ENCODE measurements around the gene FGF14.
A peak's percentile ranks its signal among the peaks of the same experiment; 100 is the strongest.

The FGF14 gene

DNA sequence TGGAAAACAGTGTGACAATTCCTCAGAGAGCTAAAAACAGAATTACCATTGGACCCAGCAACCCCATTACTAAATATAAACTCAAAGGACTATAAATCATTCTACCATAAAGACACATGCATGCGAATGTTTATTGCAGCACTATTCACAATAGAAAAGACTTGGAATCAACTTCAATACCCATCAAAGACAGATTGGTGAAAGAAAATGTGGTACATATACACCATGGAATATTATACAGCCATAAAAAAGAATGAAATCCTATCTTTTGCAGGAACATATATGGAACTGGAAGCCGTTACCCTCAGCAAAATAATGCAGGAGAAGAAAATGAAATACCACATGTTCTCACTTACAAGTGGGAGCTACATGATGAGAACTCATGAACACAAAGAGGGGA lies 20.8 kb upstream of the FGF14 start:
- Histone ChIP-seq H3K4me3 (ENCODE audit: low read length in 2 of 2) (no peak overlapping the region), H3K27me3 (ENCODE audit: control insufficient read depth in 3 of 3, insufficient read depth in 3 of 3, low read depth in 1 of 3, low read length in 3 of 3) (no peaks in the 10 kb centered on the region), H3K4ac (ENCODE audit: low read length) (no peak overlapping the region), H4K91ac (ENCODE audit: low read depth, low read length, poor library complexity) (no peak overlapping the region), H3K23ac (ENCODE audit: low read depth, low read length, poor library complexity) (no peak overlapping the region), H2BK12ac (ENCODE audit: low read length) (no peak overlapping the region), H3K27ac (replicated peaks; ENCODE audit: low read length) (no peak overlapping the region), H2AK5ac (ENCODE audit: low read depth, low read length) (no peak overlapping the region), H3K36me3 (replicated peaks in 1 of 2; ENCODE audit: control insufficient read depth in 2 of 2, insufficient read depth in 2 of 2, low read length in 2 of 2) (no peaks in the 10 kb centered on the region), H3K9me3 (replicated peaks in 1 of 2; ENCODE audit: control insufficient read depth in 2 of 2, insufficient read depth in 1 of 2, low read depth in 1 of 2, low read length in 2 of 2) (peaks cover 0 to 3% of the 10 kb centered on the region in 2 donors), H2AFZ (ENCODE audit: low read length) (no peak overlapping the region), H2BK5ac (ENCODE audit: low read length) (no peak overlapping the region), H2BK15ac (ENCODE audit: low read length) (no peak overlapping the region), H3K4me2 (ENCODE audit: insufficient read depth, low read length, poor library complexity, severe bottlenecking) (no peak overlapping the region), H3K9ac (ENCODE audit: low read depth, low read length, poor library complexity) (no peak overlapping the region), H4K8ac (ENCODE audit: low read depth, low read length) (no peak overlapping the region), H3K14ac (ENCODE audit: low read length) (no peak overlapping the region), H3K4me1 (ENCODE audit: control insufficient read depth in 2 of 2, insufficient read depth in 1 of 2, low read depth in 1 of 2, low read length in 2 of 2) (no peaks in the 10 kb centered on the region), H3K79me1 (ENCODE audit: low read depth, low read length) (no peaks in the 10 kb centered on the region), H3K18ac (ENCODE audit: low read length) (no peak overlapping the region), H2BK120ac (ENCODE audit: low read depth, low read length) (no peak overlapping the region)
- WGBS, 2 donors (ENCODE audit: extremely low coverage in 2 of 2, insufficient read length in 2 of 2, insufficient replicate concordance in 1 of 2) = no CpG with 5 or more reads among the region's 2 CpGs
- no peak for DNase-seq (ENCODE audit: low spot score)

DNA sequence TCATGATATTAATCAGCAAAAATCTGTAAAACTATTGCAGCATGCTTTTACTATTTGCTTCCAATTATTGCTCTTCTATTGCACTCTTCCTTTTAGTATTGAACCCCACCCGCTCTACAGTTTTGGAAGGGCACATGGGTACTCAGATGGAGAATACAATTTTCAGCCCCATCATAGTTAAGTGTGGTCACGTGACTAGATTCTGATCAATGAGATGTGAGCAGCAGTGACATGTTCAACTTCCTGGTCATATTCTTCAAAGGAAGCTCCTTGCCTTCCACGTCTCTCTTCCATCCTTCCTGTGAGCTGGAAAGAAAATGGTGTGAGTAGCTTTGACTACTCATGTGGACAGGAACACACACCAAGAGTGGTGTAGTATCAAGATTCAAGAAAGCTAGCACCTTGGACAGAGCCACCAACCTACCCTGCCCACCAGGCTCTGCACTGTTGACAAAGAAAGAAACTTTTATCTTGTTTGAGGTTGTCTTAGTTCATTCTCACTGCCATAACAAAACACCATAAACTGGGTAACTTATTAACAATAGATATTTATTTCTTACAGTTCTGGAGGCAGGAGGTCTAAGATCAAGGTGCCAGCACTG lies 3.8 kb upstream of the FGF14 start:
- peak; percentile 51 for DNase-seq (ENCODE audit: low spot score)
- H3K9ac ChIP-seq (ENCODE audit: low read depth, low read length, poor library complexity) = no peak overlapping the region
- H2BK5ac ChIP-seq (ENCODE audit: low read length) = no peak overlapping the region
- no peak overlapping the region for H3K4me2 ChIP-seq (ENCODE audit: insufficient read depth, low read length, poor library complexity, severe bottlenecking)
- peaks cover 0 to 9% (median 6%) of the 10 kb centered on the region in 3 experiments for H3K27me3 ChIP-seq (ENCODE audit: control insufficient read depth in 3 of 3, insufficient read depth in 3 of 3, low read depth in 1 of 3, low read length in 3 of 3)
- H3K14ac ChIP-seq (ENCODE audit: low read length) = no peak overlapping the region
- H2BK120ac ChIP-seq (ENCODE audit: low read depth, low read length) = no peak overlapping the region
- H3K9me3 ChIP-seq (replicated peaks in 1 of 2; ENCODE audit: control insufficient read depth in 2 of 2, insufficient read depth in 1 of 2, low read depth in 1 of 2, low read length in 2 of 2) = no peaks in the 10 kb centered on the region
- no peak overlapping the region for H2BK12ac ChIP-seq (ENCODE audit: low read length)
- no peak overlapping the region for H2AK5ac ChIP-seq (ENCODE audit: low read depth, low read length)
- no peak overlapping the region for H3K27ac ChIP-seq (replicated peaks; ENCODE audit: low read length)
- H3K18ac ChIP-seq (ENCODE audit: low read length) = no peak overlapping the region
- no peaks in the 10 kb centered on the region for H3K79me1 ChIP-seq (ENCODE audit: low read depth, low read length)
- H3K4me1 ChIP-seq (ENCODE audit: control insufficient read depth in 2 of 2, insufficient read depth in 1 of 2, low read depth in 1 of 2, low read length in 2 of 2) = peaks cover 0 to 4% of the 10 kb centered on the region in 2 donors
- H2BK15ac ChIP-seq (ENCODE audit: low read length) = no peak overlapping the region
- no peak overlapping the region for H2AFZ ChIP-seq (ENCODE audit: low read length)
- no peak overlapping the region for H4K91ac ChIP-seq (ENCODE audit: low read depth, low read length, poor library complexity)
- WGBS, 2 donors (ENCODE audit: extremely low coverage in 2 of 2, insufficient read length in 2 of 2, insufficient replicate concordance in 1 of 2) = no CpG with 5 or more reads among the region's 3 CpGs
- no peak overlapping the region for H3K23ac ChIP-seq (ENCODE audit: low read depth, low read length, poor library complexity)
- no peak overlapping the region for H4K8ac ChIP-seq (ENCODE audit: low read depth, low read length)
- no peak overlapping the region for H3K4ac ChIP-seq (ENCODE audit: low read length)
- no peaks in the 10 kb centered on the region for H3K36me3 ChIP-seq (replicated peaks in 1 of 2; ENCODE audit: control insufficient read depth in 2 of 2, insufficient read depth in 2 of 2, low read length in 2 of 2)
- no peak overlapping the region for H3K4me3 ChIP-seq (ENCODE audit: low read length in 2 of 2)

DNA sequence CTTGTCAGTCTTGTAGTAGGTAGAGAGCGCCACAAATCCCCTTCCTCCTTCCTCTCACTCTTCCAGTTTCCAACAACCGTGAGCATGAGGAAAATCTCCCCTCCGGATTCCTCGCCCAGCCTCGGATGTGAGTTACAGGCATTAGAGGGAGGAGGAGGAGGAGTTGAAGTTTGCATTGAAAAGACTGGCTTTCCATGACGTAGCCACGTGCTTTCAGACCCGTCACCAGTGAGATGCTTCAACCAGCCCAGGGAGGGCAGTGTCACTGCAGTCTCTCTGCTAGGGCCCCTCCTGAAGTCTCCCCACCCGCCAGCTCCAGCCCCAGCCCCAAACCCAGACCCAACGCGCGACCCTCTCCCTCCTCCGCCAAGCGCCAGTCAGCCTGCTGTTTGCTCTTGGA lies 442 bp upstream of the FGF14 start:
- H3K4me2 ChIP-seq (ENCODE audit: insufficient read depth, low read length, poor library complexity, severe bottlenecking) = peak overlapping the region; percentile 98
- H2BK15ac ChIP-seq (ENCODE audit: low read length) = no peak overlapping the region
- no peaks in the 10 kb centered on the region for H3K36me3 ChIP-seq (replicated peaks in 1 of 2; ENCODE audit: control insufficient read depth in 2 of 2, insufficient read depth in 2 of 2, low read length in 2 of 2)
- H3K4ac ChIP-seq (ENCODE audit: low read length) = no peak overlapping the region
- H2BK5ac ChIP-seq (ENCODE audit: low read length) = no peak overlapping the region
- H3K27ac ChIP-seq (replicated peaks; ENCODE audit: low read length) = no peak overlapping the region
- H3K79me1 ChIP-seq (ENCODE audit: low read depth, low read length) = no peaks in the 10 kb centered on the region
- H3K4me1 ChIP-seq (ENCODE audit: control insufficient read depth in 2 of 2, insufficient read depth in 1 of 2, low read depth in 1 of 2, low read length in 2 of 2) = peaks cover 0 to 4% of the 10 kb centered on the region in 2 donors
- WGBS, 2 donors (ENCODE audit: extremely low coverage in 2 of 2, insufficient read length in 2 of 2, insufficient replicate concordance in 1 of 2) = no CpG with 5 or more reads among the region's 14 CpGs
- no peak overlapping the region for H3K23ac ChIP-seq (ENCODE audit: low read depth, low read length, poor library complexity)
- no peak overlapping the region for H3K14ac ChIP-seq (ENCODE audit: low read length)
- no peak overlapping the region for H2BK120ac ChIP-seq (ENCODE audit: low read depth, low read length)
- H2AFZ ChIP-seq (ENCODE audit: low read length) = peak overlapping the region; percentile 83
- no peak overlapping the region for H4K8ac ChIP-seq (ENCODE audit: low read depth, low read length)
- DNase-seq (ENCODE audit: low spot score) = peak; percentile 79
- H2BK12ac ChIP-seq (ENCODE audit: low read length) = no peak overlapping the region
- no peaks in the 10 kb centered on the region for H3K9me3 ChIP-seq (replicated peaks in 1 of 2; ENCODE audit: control insufficient read depth in 2 of 2, insufficient read depth in 1 of 2, low read depth in 1 of 2, low read length in 2 of 2)
- peak overlapping the region; percentile 48 to 71 for H3K4me3 ChIP-seq (ENCODE audit: low read length in 2 of 2)
- H3K27me3 ChIP-seq (ENCODE audit: control insufficient read depth in 3 of 3, insufficient read depth in 3 of 3, low read depth in 1 of 3, low read length in 3 of 3) = peaks cover 2 to 23% (median 4%) of the 10 kb centered on the region in 3 experiments
- no peak overlapping the region for H2AK5ac ChIP-seq (ENCODE audit: low read depth, low read length)
- no peak overlapping the region for H4K91ac ChIP-seq (ENCODE audit: low read depth, low read length, poor library complexity)
- no peak overlapping the region for H3K9ac ChIP-seq (ENCODE audit: low read depth, low read length, poor library complexity)
- no peak overlapping the region for H3K18ac ChIP-seq (ENCODE audit: low read length)

DNA sequence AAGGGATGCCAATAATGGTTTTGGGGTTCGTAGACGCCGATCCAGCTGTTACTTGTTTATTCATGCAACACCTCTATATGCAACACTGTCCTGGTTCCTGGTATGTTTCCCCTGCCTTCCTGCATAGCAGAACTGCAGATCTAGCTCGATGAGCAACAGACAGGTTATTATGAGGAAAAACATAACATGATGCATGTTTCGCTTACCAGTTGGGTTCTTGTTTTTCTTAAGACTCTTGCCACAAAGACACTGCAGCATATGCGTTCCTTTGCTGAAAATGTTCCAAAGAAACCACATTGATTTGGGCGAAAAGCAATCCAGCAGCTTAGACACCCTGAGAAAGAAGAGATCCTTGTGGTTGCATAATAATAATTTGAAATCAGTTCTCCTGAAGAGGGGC lies 583 bp downstream of the FGF14 start:
- H2AK5ac ChIP-seq (ENCODE audit: low read depth, low read length) = no peak overlapping the region
- H3K9ac ChIP-seq (ENCODE audit: low read depth, low read length, poor library complexity) = no peak overlapping the region
- H3K36me3 ChIP-seq (replicated peaks in 1 of 2; ENCODE audit: control insufficient read depth in 2 of 2, insufficient read depth in 2 of 2, low read length in 2 of 2) = no peaks in the 10 kb centered on the region
- H4K8ac ChIP-seq (ENCODE audit: low read depth, low read length) = no peak overlapping the region
- no peak overlapping the region for H3K23ac ChIP-seq (ENCODE audit: low read depth, low read length, poor library complexity)
- H3K18ac ChIP-seq (ENCODE audit: low read length) = no peak overlapping the region
- no peak overlapping the region for H3K4ac ChIP-seq (ENCODE audit: low read length)
- peak overlapping the region; percentile 83 for H2AFZ ChIP-seq (ENCODE audit: low read length)
- DNase-seq (ENCODE audit: low spot score) = no peak
- no peak overlapping the region for H2BK12ac ChIP-seq (ENCODE audit: low read length)
- no peaks in the 10 kb centered on the region for H3K9me3 ChIP-seq (replicated peaks in 1 of 2; ENCODE audit: control insufficient read depth in 2 of 2, insufficient read depth in 1 of 2, low read depth in 1 of 2, low read length in 2 of 2)
- no CpG with 5 or more reads among the region's 7 CpGs for WGBS, 2 donors (ENCODE audit: extremely low coverage in 2 of 2, insufficient read length in 2 of 2, insufficient replicate concordance in 1 of 2)
- peak overlapping the region; percentile 98 for H3K4me2 ChIP-seq (ENCODE audit: insufficient read depth, low read length, poor library complexity, severe bottlenecking)
- H3K27ac ChIP-seq (replicated peaks; ENCODE audit: low read length) = no peak overlapping the region
- H3K4me1 ChIP-seq (ENCODE audit: control insufficient read depth in 2 of 2, insufficient read depth in 1 of 2, low read depth in 1 of 2, low read length in 2 of 2) = peaks cover 0 to 4% of the 10 kb centered on the region in 2 donors
- peak overlapping the region; percentile 48 to 88 for H3K4me3 ChIP-seq (ENCODE audit: low read length in 2 of 2)
- peaks cover 2 to 25% (median 4%) of the 10 kb centered on the region in 3 experiments for H3K27me3 ChIP-seq (ENCODE audit: control insufficient read depth in 3 of 3, insufficient read depth in 3 of 3, low read depth in 1 of 3, low read length in 3 of 3)
- H2BK15ac ChIP-seq (ENCODE audit: low read length) = no peak overlapping the region
- no peak overlapping the region for H2BK5ac ChIP-seq (ENCODE audit: low read length)
- no peak overlapping the region for H3K14ac ChIP-seq (ENCODE audit: low read length)
- no peaks in the 10 kb centered on the region for H3K79me1 ChIP-seq (ENCODE audit: low read depth, low read length)
- no peak overlapping the region for H4K91ac ChIP-seq (ENCODE audit: low read depth, low read length, poor library complexity)
- no peak overlapping the region for H2BK120ac ChIP-seq (ENCODE audit: low read depth, low read length)

All from neuronal stem cell (in vitro differentiated cells).